Liver (tissue), 9 donors: ENCODE data around the gene COL17A1. TPM values are rescaled to one million over a fixed set of nuclear protein-coding genes. Genes with fewer than 3 reads are reported as not detected.

ENCODE experiments used
- DNase-seq: peaks from one replicate; pipeline ENCODE4 v3.0.0-alpha.2; 2017; ENCODE audit warnings: low spot score
- H3K27ac ChIP-seq, 2 donors: one replicate each; pipeline ENCODE4 v1.7.0; 2013; ENCODE audit warnings: inconsistent platforms in 2 of 2, low read length in 2 of 2, control low read depth in 1 of 2, low read depth in 1 of 2, mild to moderate bottlenecking in 1 of 2
- H3K27me3 ChIP-seq, 4 donors: one replicate each; pipeline versions ENCODE4 v1.6.1 to v1.7.0; 2013; ENCODE audit warnings: low read length in 3 of 4, inconsistent platforms in 1 of 4, mild to moderate bottlenecking in 1 of 4, moderate library complexity in 1 of 4; ENCODE audit not compliant: control insufficient read depth in 4 of 4, insufficient read depth in 4 of 4
- H3K36me3 ChIP-seq, 4 donors: one replicate each; pipeline versions ENCODE4 v1.6.1 to v1.7.0; 2013; ENCODE audit warnings: low read length in 3 of 4, mild to moderate bottlenecking in 3 of 4, low read depth in 1 of 4, moderate library complexity in 1 of 4; ENCODE audit not compliant: control insufficient read depth in 4 of 4, insufficient read depth in 3 of 4
- H3K4me1 ChIP-seq, 4 donors: one replicate each; pipeline versions ENCODE4 v1.6.1 to v1.7.0; 2013; ENCODE audit warnings: low read length in 3 of 4, mild to moderate bottlenecking in 3 of 4, moderate library complexity in 1 of 4; ENCODE audit not compliant: control insufficient read depth in 4 of 4, insufficient read depth in 4 of 4
- H3K4me3 ChIP-seq, 3 donors: one replicate each; pipeline versions ENCODE4 v1.6.1 to v1.7.0; 2013; ENCODE audit warnings: low read length in 3 of 3, control low read depth in 1 of 3, low read depth in 1 of 3, mild to moderate bottlenecking in 1 of 3
- H3K9ac ChIP-seq, 2 donors: one replicate each; pipeline ENCODE4 v1.7.0; 2013; ENCODE audit warnings: low read length in 2 of 2, mild to moderate bottlenecking in 2 of 2, moderate library complexity in 2 of 2, control low read depth in 1 of 2, low read depth in 1 of 2
- H3K9me3 ChIP-seq, 4 donors: one replicate each; pipeline versions ENCODE4 v1.6.1 to v1.7.0; 2013; ENCODE audit warnings: low read length in 3 of 4; ENCODE audit not compliant: control insufficient read depth in 4 of 4
- ATF3 ChIP-seq: IDR thresholded peaks from 2 replicates; pipeline ENCODE4 v1.6.1; 2016; ENCODE audit warnings: antibody characterized with exemption
- EGR1 ChIP-seq, 2 donors: IDR thresholded peaks; 2 replicates each; pipeline ENCODE4 v1.6.1; 2016 to 2018; ENCODE audit warnings: antibody characterized with exemption in 2 of 2, low read depth in 2 of 2
- FOXA1 ChIP-seq: IDR thresholded peaks from 2 replicates; pipeline ENCODE4 v1.6.1; 2016; ENCODE audit warnings: antibody characterized with exemption
- FOXA2 ChIP-seq: IDR thresholded peaks from 2 replicates; pipeline ENCODE4 v1.6.1; 2016; ENCODE audit warnings: antibody characterized with exemption
- GABPA ChIP-seq, 2 donors: IDR thresholded peaks in 1 of 2; conservative IDR thresholded peaks in 1 of 2; 2 replicates each; pipeline ENCODE4 v1.6.1; 2016; ENCODE audit warnings: antibody characterized with exemption in 2 of 2, mild to moderate bottlenecking in 1 of 2, moderate library complexity in 1 of 2
- HNF4A ChIP-seq, 2 donors: conservative IDR thresholded peaks; 2 replicates each; pipeline ENCODE4 v1.6.1; 2016; ENCODE audit warnings: antibody characterized with exemption in 2 of 2, mild to moderate bottlenecking in 2 of 2
- HNF4G ChIP-seq: IDR thresholded peaks from 2 replicates; pipeline ENCODE4 v1.6.1; 2016; ENCODE audit warnings: antibody characterized with exemption
- JUND ChIP-seq, 2 donors: IDR thresholded peaks; 2 replicates each; pipeline ENCODE4 v1.6.1; 2016; ENCODE audit warnings: antibody characterized with exemption in 2 of 2
- NR2F2 ChIP-seq: IDR thresholded peaks from 2 replicates; pipeline ENCODE4 v1.6.1; 2016; ENCODE audit warnings: antibody characterized with exemption
- RAD21 ChIP-seq, 2 donors: IDR thresholded peaks; 2 replicates each; pipeline ENCODE4 v1.6.1; 2016; ENCODE audit warnings: antibody characterized with exemption in 2 of 2, mild to moderate bottlenecking in 2 of 2
- RXRA ChIP-seq, 2 donors: IDR thresholded peaks; 2 replicates each; pipeline ENCODE4 v1.6.1; 2017 to 2018; ENCODE audit warnings: antibody characterized with exemption in 2 of 2, mild to moderate bottlenecking in 1 of 2
- SP1 ChIP-seq: IDR thresholded peaks from 2 replicates; pipeline ENCODE4 v1.6.1; 2018; ENCODE audit warnings: antibody characterized with exemption, mild to moderate bottlenecking
- TAF1 ChIP-seq: conservative IDR thresholded peaks from 2 replicates; pipeline ENCODE4 v1.6.1; 2016; ENCODE audit warnings: antibody characterized with exemption, mild to moderate bottlenecking
- YY1 ChIP-seq: IDR thresholded peaks from 2 replicates; pipeline ENCODE4 v1.6.1; 2016; ENCODE audit warnings: antibody characterized with exemption, mild to moderate bottlenecking
- ZBTB33 ChIP-seq: IDR thresholded peaks from 2 replicates; pipeline ENCODE4 v1.6.1; 2016; ENCODE audit warnings: antibody characterized with exemption
- WGBS: extraction: QIAGEN DNeasy Blood & Tissue Kit; methylation state at CpG from one replicate; pipeline ENCODE4 v1.1.7; 2013; 5-methylcytosine and 5-hydroxymethylcytosine counted together
- polyA plus RNA-seq, 2 donors: library from polyadenylated mRNA; stranded (reverse) in 1 of 2; unstranded in 1 of 2; fragments of 200-250 nt in 1 of 2; fragments of >200 nt in 1 of 2; fragmentation: Nextera tagmentation in 1 of 2; extraction: Ambion mirVana in 1 of 2; gene quantifications; one replicate each; pipeline versions ENCODE4 v1.2.1 to v1.2.3, GENCODE V29; 2013 to 2015
- total RNA-seq, 2 donors: library from RNA; depleted of rRNA; stranded (reverse); fragments of >200 nt; gene quantifications; one replicate each; pipeline ENCODE4 v1.2.3, GENCODE V29; 2014
- TF ChIP-seq, protein P1 (sequence below): IDR thresholded peaks from 2 replicates; pipeline ENCODE4 v1.6.1; 2016; ENCODE audit warnings: antibody characterized with exemption, mild to moderate bottlenecking
- TF ChIP-seq, protein P2 (sequence below): IDR thresholded peaks from 2 replicates; pipeline ENCODE4 v1.6.1; 2016; ENCODE audit warnings: antibody characterized with exemption
- TF ChIP-seq, protein P3 (sequence below): fragments of 150-350 bp; IDR thresholded peaks from 2 replicates; pipeline ENCODE4 v1.5.1; 2017; ENCODE audit warnings: improper control_type of control experiment, low read depth, low read length; ENCODE audit not compliant: missing input control
- donor health status: healthy.
- donor health status: healthy.
- donor health status: healthy.
- donor health status: healthy.
- donor health status: healthy.

Gene COL17A1
- total and polyA plus RNA-seq, 4 donors, result 0.05 to 1.7 TPM; not detected in 2

DNA sequence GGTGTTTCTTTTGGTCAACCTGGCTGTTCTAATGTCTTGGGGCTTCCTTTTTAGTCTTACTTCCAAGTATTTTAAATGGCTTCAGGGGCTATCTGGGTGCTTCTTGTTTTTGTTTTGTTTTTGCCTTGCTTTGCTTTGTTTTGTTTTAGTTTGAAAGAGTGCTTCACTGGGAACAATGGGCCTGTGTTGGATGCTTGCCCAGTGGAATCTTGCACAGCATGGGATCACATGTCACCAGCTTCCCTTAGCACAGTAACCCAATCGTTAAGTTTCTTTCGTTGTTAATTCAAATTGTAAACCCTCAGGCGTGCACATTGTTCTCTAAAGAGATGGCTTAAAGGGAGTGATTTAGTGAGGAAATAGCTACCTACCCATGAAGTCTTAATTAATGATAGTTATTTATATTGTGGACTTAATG, 8.9 kb downstream of the COL17A1 start:
- no peak overlapping the region for H3K9ac ChIP-seq
- no peak for DNase-seq
- no peaks in the 10 kb centered on the region for H3K36me3 ChIP-seq
- no peaks in the 10 kb centered on the region for H3K9me3 ChIP-seq
- no peaks in the 10 kb centered on the region for H3K27me3 ChIP-seq
- H3K4me1 ChIP-seq, result no peaks in the 10 kb centered on the region
- H3K4me3 ChIP-seq, result no peak overlapping the region
- WGBS, result 25% methylated on average over 3 of the region's 3 CpGs
- no peak overlapping the region for H3K27ac ChIP-seq
- TF ChIP-seq JUND (IDR thresholded peaks at IDR 0.05) (no peak), RAD21 (IDR thresholded peaks at IDR 0.05) (no peak), FOXA2 (no peak), FOXA1 (no peak), EGR1 (IDR thresholded peaks at IDR 0.05; ENCODE audit: low read depth in 2 of 2) (no peak), HNF4A (conservative IDR thresholded peaks at IDR 0.05) (no peak)
- TF ChIP-seq, protein P1, sequence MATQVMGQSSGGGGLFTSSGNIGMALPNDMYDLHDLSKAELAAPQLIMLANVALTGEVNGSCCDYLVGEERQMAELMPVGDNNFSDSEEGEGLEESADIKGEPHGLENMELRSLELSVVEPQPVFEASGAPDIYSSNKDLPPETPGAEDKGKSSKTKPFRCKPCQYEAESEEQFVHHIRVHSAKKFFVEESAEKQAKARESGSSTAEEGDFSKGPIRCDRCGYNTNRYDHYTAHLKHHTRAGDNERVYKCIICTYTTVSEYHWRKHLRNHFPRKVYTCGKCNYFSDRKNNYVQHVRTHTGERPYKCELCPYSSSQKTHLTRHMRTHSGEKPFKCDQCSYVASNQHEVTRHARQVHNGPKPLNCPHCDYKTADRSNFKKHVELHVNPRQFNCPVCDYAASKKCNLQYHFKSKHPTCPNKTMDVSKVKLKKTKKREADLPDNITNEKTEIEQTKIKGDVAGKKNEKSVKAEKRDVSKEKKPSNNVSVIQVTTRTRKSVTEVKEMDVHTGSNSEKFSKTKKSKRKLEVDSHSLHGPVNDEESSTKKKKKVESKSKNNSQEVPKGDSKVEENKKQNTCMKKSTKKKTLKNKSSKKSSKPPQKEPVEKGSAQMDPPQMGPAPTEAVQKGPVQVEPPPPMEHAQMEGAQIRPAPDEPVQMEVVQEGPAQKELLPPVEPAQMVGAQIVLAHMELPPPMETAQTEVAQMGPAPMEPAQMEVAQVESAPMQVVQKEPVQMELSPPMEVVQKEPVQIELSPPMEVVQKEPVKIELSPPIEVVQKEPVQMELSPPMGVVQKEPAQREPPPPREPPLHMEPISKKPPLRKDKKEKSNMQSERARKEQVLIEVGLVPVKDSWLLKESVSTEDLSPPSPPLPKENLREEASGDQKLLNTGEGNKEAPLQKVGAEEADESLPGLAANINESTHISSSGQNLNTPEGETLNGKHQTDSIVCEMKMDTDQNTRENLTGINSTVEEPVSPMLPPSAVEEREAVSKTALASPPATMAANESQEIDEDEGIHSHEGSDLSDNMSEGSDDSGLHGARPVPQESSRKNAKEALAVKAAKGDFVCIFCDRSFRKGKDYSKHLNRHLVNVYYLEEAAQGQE, result no peak
- TF ChIP-seq, protein P2, sequence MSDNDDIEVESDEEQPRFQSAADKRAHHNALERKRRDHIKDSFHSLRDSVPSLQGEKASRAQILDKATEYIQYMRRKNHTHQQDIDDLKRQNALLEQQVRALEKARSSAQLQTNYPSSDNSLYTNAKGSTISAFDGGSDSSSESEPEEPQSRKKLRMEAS, result no peak

DNA sequence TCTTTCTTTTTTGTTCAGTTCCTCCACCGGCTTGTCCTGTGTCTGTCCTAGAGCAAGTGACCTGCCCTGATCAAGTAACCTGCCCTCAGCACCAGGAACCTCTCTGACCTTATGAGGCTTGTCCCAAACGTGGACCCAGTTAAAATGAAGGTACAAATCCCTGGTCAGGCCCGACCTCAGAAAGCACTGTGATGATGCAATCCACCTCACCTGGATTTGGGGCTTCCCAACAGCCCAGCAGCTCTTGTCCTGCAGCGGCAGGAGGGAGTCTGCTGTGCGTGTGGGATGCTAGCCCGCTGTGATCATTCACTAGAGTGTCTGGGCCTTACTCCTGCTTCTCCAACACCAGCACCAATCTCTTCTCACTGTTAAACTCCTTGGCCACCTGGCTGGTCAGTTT, 11.2 kb downstream of the COL17A1 start:
- Histone ChIP-seq H3K27ac (no peak overlapping the region), H3K9ac (no peak overlapping the region), H3K4me3 (no peak overlapping the region), H3K9me3 (no peaks in the 10 kb centered on the region), H3K36me3 (no peaks in the 10 kb centered on the region), H3K4me1 (no peaks in the 10 kb centered on the region), H3K27me3 (no peaks in the 10 kb centered on the region)
- no peak for DNase-seq
- TF ChIP-seq, protein P3, sequence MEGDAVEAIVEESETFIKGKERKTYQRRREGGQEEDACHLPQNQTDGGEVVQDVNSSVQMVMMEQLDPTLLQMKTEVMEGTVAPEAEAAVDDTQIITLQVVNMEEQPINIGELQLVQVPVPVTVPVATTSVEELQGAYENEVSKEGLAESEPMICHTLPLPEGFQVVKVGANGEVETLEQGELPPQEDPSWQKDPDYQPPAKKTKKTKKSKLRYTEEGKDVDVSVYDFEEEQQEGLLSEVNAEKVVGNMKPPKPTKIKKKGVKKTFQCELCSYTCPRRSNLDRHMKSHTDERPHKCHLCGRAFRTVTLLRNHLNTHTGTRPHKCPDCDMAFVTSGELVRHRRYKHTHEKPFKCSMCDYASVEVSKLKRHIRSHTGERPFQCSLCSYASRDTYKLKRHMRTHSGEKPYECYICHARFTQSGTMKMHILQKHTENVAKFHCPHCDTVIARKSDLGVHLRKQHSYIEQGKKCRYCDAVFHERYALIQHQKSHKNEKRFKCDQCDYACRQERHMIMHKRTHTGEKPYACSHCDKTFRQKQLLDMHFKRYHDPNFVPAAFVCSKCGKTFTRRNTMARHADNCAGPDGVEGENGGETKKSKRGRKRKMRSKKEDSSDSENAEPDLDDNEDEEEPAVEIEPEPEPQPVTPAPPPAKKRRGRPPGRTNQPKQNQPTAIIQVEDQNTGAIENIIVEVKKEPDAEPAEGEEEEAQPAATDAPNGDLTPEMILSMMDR, result no peak
- TF ChIP-seq GABPA (IDR thresholded peaks at IDR 0.05 in 1 of 2, conservative IDR thresholded peaks at IDR 0.05 in 1 of 2), result no peak
- no peak for TF ChIP-seq NR2F2
- no peak for TF ChIP-seq JUND (IDR thresholded peaks at IDR 0.05)
- TF ChIP-seq ATF3, result no peak
- no peak for TF ChIP-seq YY1
- no peak for TF ChIP-seq HNF4A (conservative IDR thresholded peaks at IDR 0.05)
- TF ChIP-seq, protein P1, result no peak
- TF ChIP-seq, protein P2, result no peak
- no peak for TF ChIP-seq SP1
- no peak for TF ChIP-seq FOXA2
- no peak for TF ChIP-seq RAD21 (IDR thresholded peaks at IDR 0.05)
- TF ChIP-seq FOXA1, result no peak
- no peak for TF ChIP-seq ZBTB33
- no peak for TF ChIP-seq EGR1 (IDR thresholded peaks at IDR 0.05; ENCODE audit: low read depth in 2 of 2)
- TF ChIP-seq RXRA (IDR thresholded peaks at IDR 0.05), result no peak
- TF ChIP-seq TAF1, result no peak
- TF ChIP-seq HNF4G, result no peak
- 79% methylated on average over 6 of the region's 6 CpGs for WGBS
